ENCODE data around the gene CKAP2L.

- TF ChIP-seq RAD21 (IDR thresholded peaks at IDR 0.05; ENCODE audit: low read depth) (no peak), MAX (IDR thresholded peaks at IDR 0.05) (no peak)
These were observed 8.6 kb upstream of the CKAP2L start for GRCh38 chr2:112772911-112773475.
